Stimulated activated CD8-positive, alpha-beta memory T cell treated with anti-CD3 and anti-CD28 coated beads, Interleukin-15, amount 100 ng/mL, for 1 hour (primary cell): ENCODE data around the gene KIAA1217.

Experiments
- DNase-seq: peaks from one replicate; pipeline ENCODE4 v3.0.0-alpha.2; 2020; ENCODE audit warnings: low read depth

The KIAA1217 gene

GRCh38 chr10:24370877-24371276 is 161.9 kb downstream of the KIAA1217 start:
- DNase-seq, result no peak

GRCh38 chr10:24371396-24371795 is 162.5 kb downstream of the KIAA1217 start:
- no peak for DNase-seq

GRCh38 chr10:24374134-24374915 is 165.4 kb downstream of the KIAA1217 start:
- no peak for DNase-seq

- DNase-seq, result no peak
These were observed 166.6 kb downstream of the KIAA1217 start for GRCh38 chr10:24375510-24375909.

- no peak for DNase-seq
These were observed 167.8 kb downstream of the KIAA1217 start for GRCh38 chr10:24376731-24377130.

GRCh38 chr10:24378126-24378920 is 169.4 kb downstream of the KIAA1217 start:
- no peak for DNase-seq

- DNase-seq, result no peak
These were observed 172.5 kb downstream of the KIAA1217 start for GRCh38 chr10:24381235-24382010.

GRCh38 chr10:24382045-24382444 is 173.1 kb downstream of the KIAA1217 start:
- no peak for DNase-seq

GRCh38 chr10:24382596-24382978 is 173.6 kb downstream of the KIAA1217 start:
- no peak for DNase-seq

- DNase-seq, result no peak
These were observed 174.2 kb downstream of the KIAA1217 start for GRCh38 chr10:24382979-24383663.

GRCh38 chr10:24383681-24384106 is 174.8 kb downstream of the KIAA1217 start:
- DNase-seq, result no peak

- DNase-seq, result no peak
These were observed 176.0 kb downstream of the KIAA1217 start for GRCh38 chr10:24384954-24385353.

GRCh38 chr10:24385776-24386175 is 176.8 kb downstream of the KIAA1217 start:
- no peak for DNase-seq

GRCh38 chr10:24390146-24390700 is 181.3 kb downstream of the KIAA1217 start:
- no peak for DNase-seq

GRCh38 chr10:24390746-24391145 is 181.8 kb downstream of the KIAA1217 start:
- DNase-seq, result no peak

GRCh38 chr10:24393201-24393600 is 184.3 kb downstream of the KIAA1217 start:
- no peak for DNase-seq

- no peak for DNase-seq
These were observed 185.7 kb downstream of the KIAA1217 start for GRCh38 chr10:24394461-24395190.

- no peak for DNase-seq
These were observed 187.5 kb downstream of the KIAA1217 start for GRCh38 chr10:24396396-24396795.

- DNase-seq, result no peak
These were observed 188.7 kb downstream of the KIAA1217 start for GRCh38 chr10:24397662-24398061.

GRCh38 chr10:24404567-24404966 is 195.6 kb downstream of the KIAA1217 start:
- no peak for DNase-seq

- DNase-seq, result no peak
These were observed 196.7 kb downstream of the KIAA1217 start for GRCh38 chr10:24405635-24406034.
